Stomach (tissue), 19 donors: ENCODE results near the gene EXOC3L1. TPM values are rescaled to one million over a fixed set of nuclear protein-coding genes. Genes with fewer than 3 reads are reported as not detected.

ENCODE experiments used
- DNase-seq, 2 donors: peaks; one replicate each; pipeline versions ENCODE4 v3.0.0 to v3.0.0-alpha.2; 2013 to 2019
- H3K27ac ChIP-seq, 5 donors: fragments of 200-600 bp in 4 of 5; sonication (generic) in 4 of 5; one replicate each; pipeline ENCODE4 v1.5.1; 2013 to 2019; ENCODE audit warnings: mild to moderate bottlenecking in 1 of 5, moderate library complexity in 1 of 5
- H3K27me3 ChIP-seq, 3 donors: fragments of 200-600 bp; sonication (generic); one replicate each; pipeline ENCODE4 v1.5.1; 2017 to 2019; ENCODE audit warnings: mixed run types in 1 of 3
- H3K36me3 ChIP-seq, 4 donors: fragments of 200-600 bp; sonication (generic); 1 replicate in 3 of 4; 2 replicates in 1 of 4; pipeline ENCODE4 v1.5.1; 2016 to 2019
- H3K4me1 ChIP-seq, 4 donors: fragments of 200-600 bp; sonication (generic); one replicate each; pipeline ENCODE4 v1.5.1; 2016 to 2019
- H3K4me3 ChIP-seq, 4 donors: fragments of 200-600 bp; sonication (generic) in 3 of 4; one replicate each; pipeline ENCODE4 v1.5.1; 2016 to 2019; ENCODE audit warnings: mild to moderate bottlenecking in 1 of 4
- H3K9me3 ChIP-seq, 4 donors: fragments of 200-600 bp; sonication (generic); one replicate each; pipeline ENCODE4 v1.5.1; 2016 to 2019
- EP300 ChIP-seq: sonication (generic); formaldehyde crosslinking; IDR thresholded peaks from one replicate; pipeline ENCODE4 v1.6.1; 2017; ENCODE audit warnings: antibody characterized with exemption
- POLR2A ChIP-seq, 4 donors: fragments of 450-650 bp; IDR thresholded peaks; one replicate each; pipeline ENCODE4 v1.6.1; 2016; ENCODE audit warnings: antibody characterized with exemption in 4 of 4, control low read depth in 2 of 4, mild to moderate bottlenecking in 1 of 4, moderate library complexity in 1 of 4
- POLR2AphosphoS5 ChIP-seq, 3 donors: sonication (generic); formaldehyde crosslinking; IDR thresholded peaks; one replicate each; pipeline ENCODE4 v1.6.1; 2016; ENCODE audit warnings: antibody characterized with exemption in 3 of 3
- WGBS, 5 donors: extraction: QIAGEN DNeasy Blood & Tissue Kit in 3 of 5; methylation state at CpG; one replicate each; pipeline versions ENCODE4 v1.1.5 to v1.1.7; 2013 to 2018; 5-methylcytosine and 5-hydroxymethylcytosine counted together
- intact Hi-C: fragments of 100-400 bp; cut with DNase I; formaldehyde crosslinking; loops from one replicate; pipeline ENCODE4 v1.15.1; 2023; ENCODE audit warnings: low total_unique reads
- long read RNA-seq, 10 donors: transcript quantifications; one replicate each; lab custom pipeline, GENCODE V29; 2026
- polyA plus RNA-seq, 3 donors: library from polyadenylated mRNA; stranded (reverse); fragments of 200-250 nt; gene quantifications; one replicate each; pipeline ENCODE4 v1.2.3, GENCODE V29; 2013
- total RNA-seq, 5 donors: library from RNA; depleted of rRNA; stranded (reverse); fragments of >200 nt; gene quantifications; one replicate each; pipeline versions ENCODE4 v1.1.0 to v1.2.3, GENCODE V29; 2014 to 2016
- TF ChIP-seq, protein P1 (sequence below), 7 experiments: fragments of 450-650 bp in 4 of 7; fragments of 200-600 bp in 3 of 7; sonication (generic) in 3 of 7; IDR thresholded peaks; one replicate each; pipeline ENCODE4 v1.5.1; 2016 to 2019; ENCODE audit warnings: antibody characterized with exemption in 7 of 7, control low read depth in 2 of 7, mild to moderate bottlenecking in 1 of 7
- donor health status: healthy with polysubstance abuse.
- donor health status: Bipolar disorder and iron deficiency.
- donor health status: healthy.

EXOC3L1 gene, protein sequence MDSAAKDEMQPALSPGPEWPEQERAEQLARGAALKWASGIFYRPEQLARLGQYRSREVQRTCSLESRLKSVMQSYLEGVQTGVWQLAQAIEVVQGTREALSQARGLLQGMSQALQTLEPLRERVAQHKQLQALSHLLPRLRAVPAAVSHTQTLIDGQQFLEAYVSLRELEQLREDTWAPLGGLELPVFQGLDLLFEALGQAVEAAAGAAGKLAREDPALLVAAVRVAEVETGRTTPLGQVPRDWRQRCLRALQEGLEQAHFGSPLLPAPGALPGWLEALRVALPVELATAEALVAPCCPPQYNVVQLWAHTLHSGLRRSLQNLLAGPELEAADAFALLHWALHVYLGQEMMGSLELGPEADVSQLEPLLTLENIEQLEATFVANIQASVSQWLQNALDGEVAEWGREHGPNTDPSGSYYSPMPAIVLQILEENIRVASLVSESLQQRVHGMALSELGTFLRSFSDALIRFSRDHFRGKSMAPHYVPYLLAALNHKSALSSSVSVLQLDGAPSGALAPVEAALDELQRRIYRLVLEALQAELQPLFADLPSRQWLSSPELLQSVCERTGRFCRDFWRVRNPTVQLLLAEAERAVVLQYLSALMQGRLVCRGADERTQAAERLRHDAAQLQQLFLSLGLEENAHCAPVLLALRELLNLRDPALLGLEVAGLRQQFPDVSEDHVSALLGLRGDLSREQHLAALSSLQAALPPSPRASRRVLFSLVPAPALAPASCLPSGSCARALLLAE
- total RNA-seq: 10 to 100 TPM in 3 of 5 donors, 1 to 10 TPM in 1, not detected in 1; 1.3 to 25.5 (median 14.5) TPM
- polyA plus RNA-seq: 1 to 10 TPM; 3.9 to 6.8 (median 4.0) TPM
- long read RNA-seq, donor 1: 0 reads
- long read RNA-seq, donor 2, partial matches to known transcripts: 22 of 23 reads
- long read RNA-seq, donor 2, other reads (novel, unspliced or antisense): 0 of 23 reads
- long read RNA-seq, donor 3: 0 reads
- long read RNA-seq, donor 4: 0 reads
- long read RNA-seq, donor 5: 0 reads
- long read RNA-seq, donor 6, partial matches to known transcripts: 0 of 1 reads
- long read RNA-seq, donor 6, other reads (novel, unspliced or antisense): 0 of 1 reads
- long read RNA-seq, donor 7: 0 reads
- long read RNA-seq, donor 8, partial matches to known transcripts: 0 of 1 reads
- long read RNA-seq, donor 8, other reads (novel, unspliced or antisense): 0 of 1 reads
- long read RNA-seq, donor 9: 0 reads
- long read RNA-seq, donor 10: 0 reads

DNA sequence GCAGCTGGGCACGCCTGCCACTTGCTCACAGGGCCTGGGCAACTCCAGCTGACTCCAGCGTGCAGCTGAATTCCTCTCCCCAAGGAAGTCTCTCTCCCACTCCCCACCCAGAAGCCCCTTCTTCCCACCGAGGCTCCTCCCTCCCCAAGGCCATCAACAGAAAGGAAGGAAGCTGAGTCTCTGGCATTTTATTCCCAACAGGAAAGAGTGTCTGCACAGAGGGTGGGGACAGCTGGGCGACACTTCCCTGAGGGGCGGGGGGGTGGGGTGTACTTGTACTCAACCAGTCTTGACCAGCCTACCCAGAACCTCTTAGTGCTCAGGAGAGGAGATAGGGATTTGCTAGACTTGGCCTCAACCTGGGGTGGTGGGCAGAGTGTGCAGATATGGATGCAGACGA is at the start of gene EXOC3L1:
EXOC3L1 (minus strand) TSS at position 96 of the 400 bp plus-strand sequence. CDS start 460 bp downstream, outside the sequence.
- DNase-seq: no peak
- intact Hi-C loops: no loop called here
- Histone ChIP-seq H3K27ac (no peak within 1 kb of the TSS), H3K27me3 (peaks cover 0 to under 1% (median 0%) of the 10 kb centered on the region in 3 donors), H3K4me3 (peak within 1 kb of the TSS in 1 of 4 donors; percentile 6), H3K4me1 (peaks cover 32 to 52% (median 40%) of the 10 kb centered on the region in 4 donors), H3K9me3 (no peaks in the 10 kb centered on the region), H3K36me3 (peaks cover 11 to 20% (median 17%) of the 10 kb centered on the region in 4 donors)
- TF ChIP-seq POLR2A (IDR thresholded peaks at IDR 0.05) (no peak), EP300 (no peak), POLR2AphosphoS5 (IDR thresholded peaks at IDR 0.05) (no peak)
- TF ChIP-seq, protein P1, sequence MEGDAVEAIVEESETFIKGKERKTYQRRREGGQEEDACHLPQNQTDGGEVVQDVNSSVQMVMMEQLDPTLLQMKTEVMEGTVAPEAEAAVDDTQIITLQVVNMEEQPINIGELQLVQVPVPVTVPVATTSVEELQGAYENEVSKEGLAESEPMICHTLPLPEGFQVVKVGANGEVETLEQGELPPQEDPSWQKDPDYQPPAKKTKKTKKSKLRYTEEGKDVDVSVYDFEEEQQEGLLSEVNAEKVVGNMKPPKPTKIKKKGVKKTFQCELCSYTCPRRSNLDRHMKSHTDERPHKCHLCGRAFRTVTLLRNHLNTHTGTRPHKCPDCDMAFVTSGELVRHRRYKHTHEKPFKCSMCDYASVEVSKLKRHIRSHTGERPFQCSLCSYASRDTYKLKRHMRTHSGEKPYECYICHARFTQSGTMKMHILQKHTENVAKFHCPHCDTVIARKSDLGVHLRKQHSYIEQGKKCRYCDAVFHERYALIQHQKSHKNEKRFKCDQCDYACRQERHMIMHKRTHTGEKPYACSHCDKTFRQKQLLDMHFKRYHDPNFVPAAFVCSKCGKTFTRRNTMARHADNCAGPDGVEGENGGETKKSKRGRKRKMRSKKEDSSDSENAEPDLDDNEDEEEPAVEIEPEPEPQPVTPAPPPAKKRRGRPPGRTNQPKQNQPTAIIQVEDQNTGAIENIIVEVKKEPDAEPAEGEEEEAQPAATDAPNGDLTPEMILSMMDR (IDR thresholded peaks at IDR 0.05): no peak
- 37 to 46% (median 41%) methylated on average over 6 of the region's 6 CpGs for WGBS, 5 donors

DNA sequence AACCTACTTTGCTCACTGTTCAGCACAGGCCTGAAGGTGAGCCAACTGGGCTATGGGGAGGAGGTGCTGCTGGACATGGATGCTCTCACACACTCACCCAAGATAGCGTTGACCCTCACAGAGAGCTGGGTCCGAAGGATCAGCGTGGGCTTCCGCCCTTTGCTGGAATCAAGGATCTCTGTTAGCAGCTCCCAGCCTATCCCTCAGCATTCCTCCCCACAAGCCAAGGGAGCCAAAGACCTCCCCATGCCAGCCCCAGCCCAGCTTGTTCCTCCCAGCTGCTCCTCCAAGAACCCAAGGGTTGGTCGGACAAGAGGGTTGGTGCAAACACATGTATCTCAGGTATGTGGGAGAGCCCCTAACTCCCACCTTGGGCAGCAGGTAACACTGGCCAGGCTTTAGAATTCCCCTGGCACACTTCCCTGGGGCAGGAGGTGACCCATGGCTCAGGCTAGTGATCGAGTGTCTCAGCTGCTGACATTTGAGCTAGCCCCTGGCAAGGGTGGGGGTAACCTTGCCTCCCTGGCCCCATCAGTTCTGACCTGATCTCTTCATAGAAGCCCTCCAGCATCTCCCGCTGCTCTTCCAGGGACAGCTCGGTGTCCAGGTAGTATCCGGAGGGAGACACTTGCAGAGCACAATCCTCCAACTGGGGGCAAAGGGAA is 49.0 kb upstream of the EXOC3L1 start:
- peaks cover 26 to 50% (median 31%) of the 10 kb centered on the region in 4 donors for H3K4me1 ChIP-seq
- H3K36me3 ChIP-seq: peaks cover 46 to 59% (median 57%) of the 10 kb centered on the region in 4 donors
- H3K9me3 ChIP-seq: no peaks in the 10 kb centered on the region
- H3K4me3 ChIP-seq: no peak overlapping the region
- H3K27ac ChIP-seq: no peak overlapping the region
- DNase-seq: no peak
- 78 to 94% (median 89%) methylated on average over 8 to 9 of the region's 9 CpGs for WGBS, 5 donors
- intact Hi-C loops: no loop called here
- TF ChIP-seq POLR2A (IDR thresholded peaks at IDR 0.05): no peak
- TF ChIP-seq, protein P1 (IDR thresholded peaks at IDR 0.05): no peak
- no peak for TF ChIP-seq EP300
- H3K27me3 ChIP-seq: no peaks in the 10 kb centered on the region

DNA sequence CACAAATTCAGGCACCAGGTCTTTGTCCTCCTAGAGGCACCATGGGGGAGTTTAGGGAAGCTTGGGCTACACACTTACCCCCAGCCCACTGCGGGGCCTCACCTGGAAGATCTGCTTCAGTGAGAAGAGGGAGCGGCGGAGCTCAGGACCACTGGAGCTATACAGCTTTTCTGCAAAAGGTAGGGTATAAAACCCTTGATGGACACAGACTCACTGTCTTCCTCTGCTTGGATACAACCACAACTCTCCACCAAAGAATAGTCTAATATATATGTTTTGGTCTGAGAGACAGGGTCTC is 48.3 kb upstream of the EXOC3L1 start:
- TF ChIP-seq EP300 (no peak), POLR2AphosphoS5 (IDR thresholded peaks at IDR 0.05) (no peak), POLR2A (IDR thresholded peaks at IDR 0.05) (no peak)
- TF ChIP-seq, protein P1 (IDR thresholded peaks at IDR 0.05): no peak
- no peak overlapping the region for H3K4me3 ChIP-seq
- no peaks in the 10 kb centered on the region for H3K9me3 ChIP-seq
- 93 to 97% (median 94%) methylated on average over 3 of the region's 3 CpGs for WGBS, 5 donors
- no peak for DNase-seq
- intact Hi-C loops: no loop called here
- no peak overlapping the region for H3K27ac ChIP-seq
- H3K36me3 ChIP-seq: peaks cover 50 to 66% (median 64%) of the 10 kb centered on the region in 4 donors
- no peaks in the 10 kb centered on the region for H3K27me3 ChIP-seq
- peaks cover 20 to 43% (median 30%) of the 10 kb centered on the region in 4 donors for H3K4me1 ChIP-seq
